Loucy (cell line): ENCODE results near the gene ADARB2.

Experiments used
- EZH2phosphoT487 ChIP-seq: fragments of 200-600 bp; IDR thresholded peaks from 2 replicates; pipeline ENCODE4 v1.6.1; 2018; ENCODE audit warnings: antibody characterized with exemption, mild to moderate bottlenecking, moderate library complexity, borderline replicate concordance
- TF ChIP-seq, protein P1 (sequence below): fragments of 200-600 bp; sonication (generic); conservative IDR thresholded peaks from 2 replicates; pipeline ENCODE4 v1.5.1; 2014; ENCODE audit warnings: mild to moderate bottlenecking, antibody characterized with exemption, low read length

GRCh38 chr10:1671366-1672000, 65.8 kb downstream of the ADARB2 start:
- TF ChIP-seq, protein P1, sequence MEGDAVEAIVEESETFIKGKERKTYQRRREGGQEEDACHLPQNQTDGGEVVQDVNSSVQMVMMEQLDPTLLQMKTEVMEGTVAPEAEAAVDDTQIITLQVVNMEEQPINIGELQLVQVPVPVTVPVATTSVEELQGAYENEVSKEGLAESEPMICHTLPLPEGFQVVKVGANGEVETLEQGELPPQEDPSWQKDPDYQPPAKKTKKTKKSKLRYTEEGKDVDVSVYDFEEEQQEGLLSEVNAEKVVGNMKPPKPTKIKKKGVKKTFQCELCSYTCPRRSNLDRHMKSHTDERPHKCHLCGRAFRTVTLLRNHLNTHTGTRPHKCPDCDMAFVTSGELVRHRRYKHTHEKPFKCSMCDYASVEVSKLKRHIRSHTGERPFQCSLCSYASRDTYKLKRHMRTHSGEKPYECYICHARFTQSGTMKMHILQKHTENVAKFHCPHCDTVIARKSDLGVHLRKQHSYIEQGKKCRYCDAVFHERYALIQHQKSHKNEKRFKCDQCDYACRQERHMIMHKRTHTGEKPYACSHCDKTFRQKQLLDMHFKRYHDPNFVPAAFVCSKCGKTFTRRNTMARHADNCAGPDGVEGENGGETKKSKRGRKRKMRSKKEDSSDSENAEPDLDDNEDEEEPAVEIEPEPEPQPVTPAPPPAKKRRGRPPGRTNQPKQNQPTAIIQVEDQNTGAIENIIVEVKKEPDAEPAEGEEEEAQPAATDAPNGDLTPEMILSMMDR: no peak
- no peak for TF ChIP-seq EZH2phosphoT487
